ENCODE measurements around the gene COA5. TPM values are rescaled to one million over a fixed set of nuclear protein-coding genes. Genes with fewer than 3 reads are reported as not detected.
A peak's percentile ranks its signal among the peaks of the same experiment; 100 is the strongest.

The COA5 gene, protein sequence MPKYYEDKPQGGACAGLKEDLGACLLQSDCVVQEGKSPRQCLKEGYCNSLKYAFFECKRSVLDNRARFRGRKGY
- 10 to 100 TPM; 35.4 to 50.8 (median 45.6) TPM for total RNA-seq

- intact Hi-C loops (cut with DNase I; ENCODE audit: low total_unique reads): no loop called here
- Histone ChIP-seq H3K27me3 (no peaks in the 10 kb centered on the region), H3K4me3 (peak within 1 kb of the TSS; percentile 71 to 98 (median 88)), H3K36me3 (no peaks in the 10 kb centered on the region), H3K27ac (peak within 1 kb of the TSS; percentile 94 to 98), H3K4me1 (peaks cover 0 to 26% of the 10 kb centered on the region in 2 donors), H3K9me3 (no peaks in the 10 kb centered on the region)
- DNase-seq (ENCODE audit: low spot score in 2 of 2): peak; percentile 73 to 86
- TF ChIP-seq CTCF (IDR thresholded peaks at IDR 0.05): peak in 1 of 3 donors; percentile 15
- peak; percentile 96 to 97 (median 96) for TF ChIP-seq POLR2AphosphoS5 (IDR thresholded peaks at IDR 0.05)
- peak; percentile 70 for TF ChIP-seq POLR2A (IDR thresholded peaks at IDR 0.05)
Observed at GRCh38 chr2:98608116-98608961, at the start of gene COA5, which contains the start of gene UNC50. COA5 (minus strand) TSS chr2:98608512; CDS start chr2:98608405, 107 bp downstream. UNC50 (plus strand) TSS chr2:98608589; CDS start chr2:98609760, 1,171 bp downstream.

DNA sequence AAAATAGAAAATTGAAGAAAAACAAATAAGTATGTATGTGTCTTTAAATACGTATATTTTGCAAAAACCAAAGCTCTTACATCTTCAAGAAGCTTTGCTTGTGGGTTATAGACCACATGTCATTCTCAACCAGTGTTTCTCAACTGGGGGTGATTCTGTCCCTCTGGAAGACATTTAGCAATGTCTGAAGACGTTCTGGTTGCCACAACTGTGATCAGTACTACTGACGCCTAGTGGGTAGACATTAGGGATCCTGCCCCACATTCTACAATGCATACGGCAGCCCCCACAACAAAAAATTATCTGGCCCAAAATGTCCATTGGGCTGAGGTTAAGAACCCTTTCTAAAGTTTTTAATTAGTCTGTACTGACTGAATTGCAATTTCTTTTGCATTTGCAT is 48.5 kb upstream of the COA5 start:
- TF ChIP-seq POLR2A (IDR thresholded peaks at IDR 0.05) (no peak), CTCF (IDR thresholded peaks at IDR 0.05) (no peak), POLR2AphosphoS5 (IDR thresholded peaks at IDR 0.05) (no peak)
- intact Hi-C loops (cut with DNase I; ENCODE audit: low total_unique reads): no loop called here
- no peak for DNase-seq (ENCODE audit: low spot score in 2 of 2)
- Histone ChIP-seq H3K27ac (no peak overlapping the region), H3K4me3 (no peak overlapping the region), H3K9me3 (no peaks in the 10 kb centered on the region), H3K36me3 (no peaks in the 10 kb centered on the region), H3K4me1 (no peaks in the 10 kb centered on the region), H3K27me3 (no peaks in the 10 kb centered on the region)

GRCh38 chr2:98654699-98655495 is 46.6 kb upstream of the COA5 start:
- TF ChIP-seq CTCF (IDR thresholded peaks at IDR 0.05) (no peak), POLR2AphosphoS5 (IDR thresholded peaks at IDR 0.05) (no peak), POLR2A (IDR thresholded peaks at IDR 0.05) (no peak)
- Histone ChIP-seq H3K4me1 (no peaks in the 10 kb centered on the region), H3K9me3 (no peaks in the 10 kb centered on the region), H3K36me3 (no peaks in the 10 kb centered on the region), H3K27me3 (no peaks in the 10 kb centered on the region), H3K4me3 (no peak overlapping the region), H3K27ac (no peak overlapping the region)
- intact Hi-C loops (cut with DNase I; ENCODE audit: low total_unique reads): no loop called here
- DNase-seq (ENCODE audit: low spot score in 2 of 2): no peak

- Histone ChIP-seq H3K4me3 (no peak overlapping the region), H3K36me3 (no peaks in the 10 kb centered on the region), H3K27ac (no peak overlapping the region), H3K4me1 (no peaks in the 10 kb centered on the region), H3K27me3 (no peaks in the 10 kb centered on the region), H3K9me3 (no peaks in the 10 kb centered on the region)
- intact Hi-C loops (cut with DNase I; ENCODE audit: low total_unique reads): no loop called here
- no peak for DNase-seq (ENCODE audit: low spot score in 2 of 2)
- no peak for TF ChIP-seq POLR2AphosphoS5 (IDR thresholded peaks at IDR 0.05)
- no peak for TF ChIP-seq CTCF (IDR thresholded peaks at IDR 0.05)
- no peak for TF ChIP-seq POLR2A (IDR thresholded peaks at IDR 0.05)
Observed at GRCh38 chr2:98650998-98651397, 42.7 kb upstream of the COA5 start.
